Measurements from ENCODE around the gene MYO3B.

MYO3B gene, protein sequence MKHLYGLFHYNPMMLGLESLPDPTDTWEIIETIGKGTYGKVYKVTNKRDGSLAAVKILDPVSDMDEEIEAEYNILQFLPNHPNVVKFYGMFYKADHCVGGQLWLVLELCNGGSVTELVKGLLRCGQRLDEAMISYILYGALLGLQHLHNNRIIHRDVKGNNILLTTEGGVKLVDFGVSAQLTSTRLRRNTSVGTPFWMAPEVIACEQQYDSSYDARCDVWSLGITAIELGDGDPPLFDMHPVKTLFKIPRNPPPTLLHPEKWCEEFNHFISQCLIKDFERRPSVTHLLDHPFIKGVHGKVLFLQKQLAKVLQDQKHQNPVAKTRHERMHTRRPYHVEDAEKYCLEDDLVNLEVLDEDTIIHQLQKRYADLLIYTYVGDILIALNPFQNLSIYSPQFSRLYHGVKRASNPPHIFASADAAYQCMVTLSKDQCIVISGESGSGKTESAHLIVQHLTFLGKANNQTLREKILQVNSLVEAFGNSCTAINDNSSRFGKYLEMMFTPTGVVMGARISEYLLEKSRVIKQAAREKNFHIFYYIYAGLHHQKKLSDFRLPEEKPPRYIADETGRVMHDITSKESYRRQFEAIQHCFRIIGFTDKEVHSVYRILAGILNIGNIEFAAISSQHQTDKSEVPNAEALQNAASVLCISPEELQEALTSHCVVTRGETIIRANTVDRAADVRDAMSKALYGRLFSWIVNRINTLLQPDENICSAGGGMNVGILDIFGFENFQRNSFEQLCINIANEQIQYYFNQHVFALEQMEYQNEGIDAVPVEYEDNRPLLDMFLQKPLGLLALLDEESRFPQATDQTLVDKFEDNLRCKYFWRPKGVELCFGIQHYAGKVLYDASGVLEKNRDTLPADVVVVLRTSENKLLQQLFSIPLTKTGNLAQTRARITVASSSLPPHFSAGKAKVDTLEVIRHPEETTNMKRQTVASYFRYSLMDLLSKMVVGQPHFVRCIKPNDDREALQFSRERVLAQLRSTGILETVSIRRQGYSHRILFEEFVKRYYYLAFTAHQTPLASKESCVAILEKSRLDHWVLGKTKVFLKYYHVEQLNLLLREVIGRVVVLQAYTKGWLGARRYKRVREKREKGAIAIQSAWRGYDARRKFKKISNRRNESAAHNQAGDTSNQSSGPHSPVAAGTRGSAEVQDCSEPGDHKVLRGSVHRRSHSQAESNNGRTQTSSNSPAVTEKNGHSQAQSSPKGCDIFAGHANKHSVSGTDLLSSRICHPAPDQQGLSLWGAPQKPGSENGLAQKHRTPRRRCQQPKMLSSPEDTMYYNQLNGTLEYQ (N-terminal part only)

DNA sequence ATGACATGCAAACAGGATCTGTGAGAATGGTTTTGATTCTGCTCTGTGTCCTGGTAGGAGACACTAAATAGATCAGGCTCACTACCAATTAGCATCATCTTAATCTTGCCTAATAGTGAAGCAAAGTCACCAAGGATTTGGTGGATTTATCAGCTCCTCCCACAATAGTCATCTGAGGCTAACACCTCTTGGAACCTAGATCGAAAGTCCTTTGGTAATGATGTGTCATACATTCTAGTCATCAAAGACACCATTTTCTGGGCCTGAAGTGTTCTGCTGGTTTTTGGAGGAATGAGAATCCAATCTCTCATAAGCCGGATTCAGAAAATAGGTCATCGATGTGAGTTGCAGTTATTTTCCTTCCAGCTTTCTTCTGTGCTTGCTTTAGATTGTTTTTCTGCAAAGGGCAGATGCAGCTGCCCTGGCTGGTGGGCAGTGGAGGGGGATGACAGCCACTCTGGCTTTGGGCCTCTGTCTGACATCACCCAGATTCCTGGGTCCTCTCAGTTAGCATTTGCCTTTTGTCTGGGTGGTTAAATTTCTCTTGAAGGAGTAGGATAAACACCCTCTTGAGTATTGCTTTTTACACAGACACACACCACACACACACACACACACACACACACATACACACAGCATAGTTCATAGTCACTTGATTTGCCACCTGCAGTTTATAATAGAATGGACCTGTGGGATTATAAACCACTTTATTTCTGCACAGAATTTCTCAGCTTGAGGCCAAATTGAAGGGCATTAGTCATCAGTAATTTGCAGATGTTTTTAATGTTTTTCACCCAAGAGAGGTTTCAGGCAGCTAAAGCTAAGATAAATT lies at the start of gene MYO3B:
Gene MYO3B, plus strand, starts transcription at position 198 of the 832 bp plus-strand sequence. Its CDS starts 141 bp downstream, at position 339.
- TF ChIP-seq GATA3 (IDR thresholded peaks at IDR 0.05; ENCODE audit: low read depth, low read length) (no peak), GATA2 (IDR thresholded peaks at IDR 0.05; ENCODE audit: low read depth, low read length) (no peak)

GRCh38 chr2:170139276-170139967 lies 38.5 kb upstream of the MYO3B start:
- TF ChIP-seq GATA2 (IDR thresholded peaks at IDR 0.05; ENCODE audit: low read depth, low read length), result no peak
- no peak for TF ChIP-seq GATA3 (IDR thresholded peaks at IDR 0.05; ENCODE audit: low read depth, low read length)

GRCh38 chr2:170140561-170140960 lies 37.4 kb upstream of the MYO3B start:
- TF ChIP-seq GATA3 (IDR thresholded peaks at IDR 0.05; ENCODE audit: low read depth, low read length), result no peak
- no peak for TF ChIP-seq GATA2 (IDR thresholded peaks at IDR 0.05; ENCODE audit: low read depth, low read length)

GRCh38 chr2:170141865-170142264 lies 36.1 kb upstream of the MYO3B start:
- no peak for TF ChIP-seq GATA2 (IDR thresholded peaks at IDR 0.05; ENCODE audit: low read depth, low read length)
- no peak for TF ChIP-seq GATA3 (IDR thresholded peaks at IDR 0.05; ENCODE audit: low read depth, low read length)

DNA sequence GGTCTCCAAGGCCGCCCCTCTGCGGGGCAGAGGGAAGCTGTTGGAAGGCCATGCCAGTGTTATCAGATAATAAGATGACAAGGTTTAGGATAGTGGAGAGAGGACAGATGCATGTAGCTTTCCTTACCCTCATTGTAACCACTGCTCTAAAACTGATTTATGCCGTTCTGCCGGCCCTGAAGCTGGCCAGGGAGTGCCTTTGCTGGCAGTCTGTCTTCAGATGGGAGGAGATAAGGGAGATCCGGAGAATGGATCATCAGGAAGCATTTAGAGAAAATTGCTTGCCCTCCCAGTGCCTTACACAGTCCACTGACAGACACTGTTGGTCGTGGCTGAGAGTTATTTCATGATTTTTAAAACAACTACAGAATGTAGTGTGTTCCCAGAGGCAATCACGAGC lies 35.4 kb upstream of the MYO3B start:
- TF ChIP-seq GATA2 (IDR thresholded peaks at IDR 0.05; ENCODE audit: low read depth, low read length), result peak; percentile 67; the same call in 1 of the 2 replicates
- no peak for TF ChIP-seq GATA3 (IDR thresholded peaks at IDR 0.05; ENCODE audit: low read depth, low read length)

- TF ChIP-seq GATA3 (IDR thresholded peaks at IDR 0.05; ENCODE audit: low read depth, low read length) (no peak), GATA2 (IDR thresholded peaks at IDR 0.05; ENCODE audit: low read depth, low read length) (no peak)
Observed at GRCh38 chr2:170143045-170143717, 34.8 kb upstream of the MYO3B start.

DNA sequence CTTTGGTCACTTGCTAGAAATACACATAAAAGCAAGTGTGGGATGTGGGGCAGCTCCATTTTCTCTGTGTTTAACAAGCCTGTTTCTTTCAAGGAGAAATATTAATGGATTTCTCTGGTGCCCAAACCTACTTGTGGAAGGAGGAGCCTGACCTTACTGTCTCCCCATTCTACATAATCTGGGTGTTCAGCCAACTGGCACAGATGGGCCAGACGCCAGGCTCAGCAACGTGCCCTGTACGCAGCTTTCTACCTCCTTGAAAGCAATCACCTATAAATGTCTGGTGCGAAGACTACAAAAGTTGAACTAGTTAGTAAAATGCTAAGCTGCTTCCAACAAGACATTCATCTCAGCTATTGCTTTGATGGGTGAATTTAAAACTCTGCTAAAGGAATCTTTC lies 33.2 kb upstream of the MYO3B start:
- no peak for TF ChIP-seq GATA2 (IDR thresholded peaks at IDR 0.05; ENCODE audit: low read depth, low read length)
- TF ChIP-seq GATA3 (IDR thresholded peaks at IDR 0.05; ENCODE audit: low read depth, low read length), result no peak

DNA sequence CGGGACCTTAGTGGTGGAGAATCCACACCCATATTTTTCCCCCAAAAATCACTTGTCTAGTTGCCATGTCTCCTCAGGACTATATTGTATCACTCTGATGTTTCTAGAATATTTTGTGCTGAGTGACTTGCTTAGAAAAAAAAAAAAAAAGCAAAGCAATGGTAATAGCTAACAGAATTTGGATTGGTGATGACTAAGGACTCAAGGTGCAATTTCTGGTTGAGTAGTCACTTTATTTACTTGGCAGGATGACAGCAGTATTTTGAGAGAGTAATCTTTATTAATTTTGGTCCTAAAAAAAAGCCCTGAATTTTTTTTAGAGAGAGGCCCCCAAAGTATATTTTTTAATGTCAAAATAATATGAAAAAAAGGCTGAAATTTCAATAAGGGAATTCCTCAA lies 32.8 kb upstream of the MYO3B start:
- TF ChIP-seq GATA2 (IDR thresholded peaks at IDR 0.05; ENCODE audit: low read depth, low read length) (no peak), GATA3 (IDR thresholded peaks at IDR 0.05; ENCODE audit: low read depth, low read length) (no peak)

GRCh38 chr2:170145675-170146432 lies 32.1 kb upstream of the MYO3B start:
- TF ChIP-seq GATA3 (IDR thresholded peaks at IDR 0.05; ENCODE audit: low read depth, low read length) (no peak), GATA2 (IDR thresholded peaks at IDR 0.05; ENCODE audit: low read depth, low read length) (no peak)

DNA sequence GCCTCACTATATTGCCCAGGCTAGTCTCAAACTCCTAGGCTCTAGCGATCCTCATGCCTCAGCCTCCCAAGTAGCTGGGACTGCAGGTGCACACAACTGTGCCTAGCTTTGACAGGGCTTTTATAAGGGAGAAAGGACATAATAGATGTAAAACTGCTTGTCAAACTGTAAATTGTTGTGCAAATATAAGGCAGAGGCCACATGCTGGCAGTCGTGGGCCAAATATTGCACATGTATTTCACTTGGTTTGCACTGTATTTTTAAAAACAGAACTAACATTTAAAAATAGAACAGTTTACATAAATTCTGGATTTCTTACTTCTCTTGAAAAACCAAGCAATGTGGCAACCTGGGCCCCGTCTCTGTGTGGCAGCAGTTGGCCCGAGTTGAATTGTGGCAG lies 31.2 kb upstream of the MYO3B start:
- TF ChIP-seq GATA3 (IDR thresholded peaks at IDR 0.05; ENCODE audit: low read depth, low read length) (no peak), GATA2 (IDR thresholded peaks at IDR 0.05; ENCODE audit: low read depth, low read length) (no peak)

- TF ChIP-seq GATA3 (IDR thresholded peaks at IDR 0.05; ENCODE audit: low read depth, low read length), result no peak
- no peak for TF ChIP-seq GATA2 (IDR thresholded peaks at IDR 0.05; ENCODE audit: low read depth, low read length)
Observed at GRCh38 chr2:170147576-170147975, 30.4 kb upstream of the MYO3B start.
